GM18870 (cell line): ENCODE measurements around the gene CAMK1D.

Experiments
- ATAC-seq: cut with Tn5 transposase; IDR thresholded peaks from one replicate; pipeline ENCODE4 v1.9.1; 2021; ENCODE audit warnings: moderate library complexity; ENCODE audit not compliant: unreplicated experiment

CAMK1D gene

GRCh38 chr10:12872577-12872976 lies 523.2 kb downstream of the CAMK1D start:
- ATAC-seq, result no peak

- ATAC-seq, result no peak
Measured at GRCh38 chr10:12873172-12873571, 523.8 kb downstream of the CAMK1D start.

GRCh38 chr10:12874501-12874900 lies 525.2 kb downstream of the CAMK1D start:
- no peak for ATAC-seq

- no peak for ATAC-seq
Measured at GRCh38 chr10:12875100-12875499, 525.8 kb downstream of the CAMK1D start.

GRCh38 chr10:12876266-12876665 lies 526.9 kb downstream of the CAMK1D start:
- no peak for ATAC-seq

- no peak for ATAC-seq
Measured at GRCh38 chr10:12877150-12877549, 527.8 kb downstream of the CAMK1D start.

- ATAC-seq, result no peak
Measured at GRCh38 chr10:12880423-12880822, 531.1 kb downstream of the CAMK1D start.

GRCh38 chr10:12884851-12885250 lies 535.5 kb downstream of the CAMK1D start:
- ATAC-seq, result no peak
